ENCODE measurements around the gene ZNF22. TPM values are rescaled to one million over a fixed set of nuclear protein-coding genes. Genes with fewer than 3 reads are reported as not detected.

The ZNF22 gene
- total and polyA plus RNA-seq, 2 of the 8 experiments (the other 6 are each of a cell fraction or from before 2014, with no cell fraction given): 18.2 to 45.2 TPM

GRCh38 chr10:44967616-44968015, 33.1 kb upstream of the ZNF22 start (continued):
- no peak for TF ChIP-seq CTCF (IDR thresholded peaks at IDR 0.05; ENCODE audit: control extremely low read depth in 1 of 3, insufficient read depth in 1 of 3, low read depth in 1 of 3, low read length in 3 of 3)
- no peak for TF ChIP-seq YY1 (IDR thresholded peaks at IDR 0.05; ENCODE audit: low read depth, low read length)
